Smooth muscle cell (in vitro differentiated cells): Measurements from ENCODE around the gene IKBKG. TPM values are rescaled to one million over a fixed set of nuclear protein-coding genes. Genes with fewer than 3 reads are reported as not detected.

ENCODE experiments used
- DNase-seq: peaks from one replicate; lab custom pipeline; 2025; ENCODE audit not compliant: unreplicated experiment; lab: John Stamatoyannopoulos, UW
- H2AFZ ChIP-seq: fragments of 200-600 bp; sonication (generic); 2 replicates; pipeline ENCODE4 v1.6.0; 2016; ENCODE audit warnings: antibody characterized with exemption, low read depth, mild to moderate bottlenecking
- H3F3A ChIP-seq: fragments of 200-600 bp; sonication (generic); 2 replicates; pipeline ENCODE4 v1.6.0; 2017; ENCODE audit warnings: antibody characterized with exemption, low read depth
- H3K27ac ChIP-seq: fragments of 200-600 bp; sonication (generic); 2 replicates; pipeline ENCODE4 v1.5.1; 2016; ENCODE audit warnings: low read depth, mild to moderate bottlenecking
- H3K27me3 ChIP-seq: fragments of 200-600 bp; sonication (generic); 2 replicates; pipeline ENCODE4 v1.6.1; 2016; ENCODE audit warnings: low read depth, mild to moderate bottlenecking
- H3K36me3 ChIP-seq: fragments of 200-600 bp; sonication (generic); 2 replicates; pipeline ENCODE4 v1.5.1; 2016; ENCODE audit warnings: low read depth
- H3K4me1 ChIP-seq: fragments of 200-600 bp; sonication (generic); 2 replicates; pipeline ENCODE4 v1.5.1; 2016; ENCODE audit warnings: low read depth
- H3K4me2 ChIP-seq: fragments of 200-600 bp; sonication (generic); 2 replicates; pipeline ENCODE4 v1.6.0; 2016; ENCODE audit warnings: mild to moderate bottlenecking
- H3K4me3 ChIP-seq: fragments of 200-600 bp; sonication (generic); 2 replicates; pipeline ENCODE4 v1.5.1; 2016; ENCODE audit warnings: mild to moderate bottlenecking
- H3K79me2 ChIP-seq: fragments of 200-600 bp; sonication (generic); 2 replicates; pipeline ENCODE4 v1.6.0; 2016; ENCODE audit warnings: low read depth, mild to moderate bottlenecking
- H3K9ac ChIP-seq: fragments of 200-600 bp; sonication (generic); 2 replicates; pipeline ENCODE4 v1.6.0; 2016; ENCODE audit warnings: low read depth
- H3K9me3 ChIP-seq: fragments of 200-600 bp; sonication (generic); replicated peaks from 2 replicates; pipeline ENCODE4 v1.5.1; 2016; ENCODE audit warnings: low read depth
- H4K20me1 ChIP-seq: fragments of 200-600 bp; sonication (generic); 2 replicates; pipeline ENCODE4 v1.6.0; 2016; ENCODE audit warnings: low read depth
- CTCF ChIP-seq: fragments of 200-600 bp; sonication (generic); IDR thresholded peaks from 2 replicates; pipeline ENCODE4 v1.5.1; 2017; ENCODE audit warnings: borderline replicate concordance, mild to moderate bottlenecking, antibody characterized with exemption; ENCODE audit not compliant: insufficient read depth, poor library complexity, severe bottlenecking
- WGBS: methylation state at CpG from one replicate; pipeline ENCODE4 v1.1.7; 2016; ENCODE audit warnings: low lambda C conversion rate; 5-methylcytosine and 5-hydroxymethylcytosine counted together
- polyA plus RNA-seq: library from polyadenylated mRNA; unstranded; fragments of >200 nt; fragmentation: Nextera tagmentation; extraction: Ambion mirVana; gene quantifications from 2 replicates; pipeline ENCODE4 v1.2.1, GENCODE V29; 2016
- total RNA-seq: library from RNA; depleted of rRNA; stranded (reverse); fragments of >200 nt; gene quantifications from 2 replicates; pipeline ENCODE4 v1.2.3, GENCODE V29; 2014

IKBKG gene
- total and polyA plus RNA-seq, 2 experiments from 2014 or later, result 12.5 to 25.4 TPM

DNA sequence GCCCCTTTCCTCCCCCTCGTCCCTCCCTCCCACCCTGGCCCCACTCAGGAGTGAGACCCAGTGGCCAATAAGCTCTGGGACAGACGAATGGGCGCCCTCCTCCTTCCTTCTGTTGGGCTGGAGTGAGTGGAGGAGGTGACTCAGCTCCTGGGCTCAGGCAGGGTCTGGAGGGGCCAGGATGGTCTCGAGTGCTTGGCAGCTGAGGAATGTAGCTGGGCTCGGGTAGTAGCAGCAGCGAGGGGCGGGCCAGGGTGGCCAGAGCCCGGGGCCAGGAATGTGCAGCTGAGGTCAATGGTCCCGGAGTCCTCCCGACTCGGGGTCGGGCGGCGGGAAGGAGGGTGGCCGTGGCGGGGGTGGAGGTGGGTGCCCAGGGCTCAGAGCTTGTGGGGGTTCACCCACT is 15.8 kb upstream of the IKBKG start:
- H2AFZ ChIP-seq, result no peak overlapping the region
- no peak for TF ChIP-seq CTCF
- H3K79me2 ChIP-seq, result no peaks in the 10 kb centered on the region
- H3K4me2 ChIP-seq, result no peak overlapping the region
- 23% methylated on average over 4 of the region's 16 CpGs for WGBS
- no peaks in the 10 kb centered on the region for H3K36me3 ChIP-seq
- no peaks in the 10 kb centered on the region for H4K20me1 ChIP-seq
- H3K4me1 ChIP-seq, result no peaks in the 10 kb centered on the region
- H3K4me3 ChIP-seq, result no peak overlapping the region
- no peaks in the 10 kb centered on the region for H3K27me3 ChIP-seq
- H3F3A ChIP-seq, result no peaks in the 10 kb centered on the region
- no peak overlapping the region for H3K9ac ChIP-seq
- no peaks in the 10 kb centered on the region for H3K9me3 ChIP-seq
- peak overlapping the region; percentile 7 for H3K27ac ChIP-seq
- no peak for DNase-seq

DNA sequence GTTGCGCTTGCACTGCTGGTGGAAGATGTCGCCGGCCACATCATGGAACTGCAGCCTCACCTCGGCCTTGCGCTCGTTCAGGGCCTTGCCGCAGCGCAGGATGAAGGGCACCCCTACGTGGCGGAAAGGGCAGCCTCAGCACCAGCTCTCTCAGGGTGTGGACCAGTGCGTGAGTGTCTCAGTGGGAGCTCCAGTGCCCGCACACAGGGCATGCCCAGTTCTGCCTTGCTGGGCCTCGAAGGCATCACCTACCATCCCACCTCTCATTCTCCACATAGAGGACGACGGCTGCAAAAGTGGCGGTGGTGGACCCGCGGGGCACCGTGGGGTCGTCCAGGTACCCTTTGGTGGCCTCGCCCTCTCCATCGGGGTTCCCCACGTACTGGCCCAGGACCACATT is 14.7 kb upstream of the IKBKG start:
- TF ChIP-seq CTCF, result no peak
- Histone ChIP-seq H3F3A (no peaks in the 10 kb centered on the region), H3K27me3 (no peaks in the 10 kb centered on the region), H3K4me2 (no peak overlapping the region), H3K79me2 (no peaks in the 10 kb centered on the region), H3K4me1 (no peaks in the 10 kb centered on the region), H4K20me1 (no peaks in the 10 kb centered on the region), H3K36me3 (no peaks in the 10 kb centered on the region), H3K4me3 (no peak overlapping the region), H2AFZ (no peak overlapping the region), H3K9ac (no peak overlapping the region), H3K9me3 (no peaks in the 10 kb centered on the region), H3K27ac (no peak overlapping the region)
- 93% methylated on average over 23 of the region's 23 CpGs for WGBS
- DNase-seq, result no peak

GRCh38 chrX:154534526-154535322 is 12.7 kb upstream of the IKBKG start:
- no peaks in the 10 kb centered on the region for H3K36me3 ChIP-seq
- no peaks in the 10 kb centered on the region for H4K20me1 ChIP-seq
- 56% methylated on average over 32 of the region's 34 CpGs for WGBS
- H3K27me3 ChIP-seq, result no peaks in the 10 kb centered on the region
- no peak overlapping the region for H2AFZ ChIP-seq
- no peak overlapping the region for H3K9ac ChIP-seq
- no peaks in the 10 kb centered on the region for H3F3A ChIP-seq
- H3K4me1 ChIP-seq, result no peaks in the 10 kb centered on the region
- no peak overlapping the region for H3K4me2 ChIP-seq
- H3K9me3 ChIP-seq, result no peaks in the 10 kb centered on the region
- no peak overlapping the region for H3K4me3 ChIP-seq
- DNase-seq, result peak; percentile 53
- TF ChIP-seq CTCF, result peak; percentile 94
- no peak overlapping the region for H3K27ac ChIP-seq
- no peaks in the 10 kb centered on the region for H3K79me2 ChIP-seq

GRCh38 chrX:154535892-154536291 is 11.5 kb upstream of the IKBKG start:
- no peaks in the 10 kb centered on the region for H4K20me1 ChIP-seq
- H3F3A ChIP-seq, result no peaks in the 10 kb centered on the region
- no peaks in the 10 kb centered on the region for H3K36me3 ChIP-seq
- no peak overlapping the region for H3K9ac ChIP-seq
- WGBS, result 89% methylated on average over 9 of the region's 9 CpGs
- H2AFZ ChIP-seq, result no peak overlapping the region
- no peaks in the 10 kb centered on the region for H3K9me3 ChIP-seq
- no peak overlapping the region for H3K27ac ChIP-seq
- TF ChIP-seq CTCF, result no peak
- no peak overlapping the region for H3K4me3 ChIP-seq
- H3K4me2 ChIP-seq, result no peak overlapping the region
- H3K4me1 ChIP-seq, result no peaks in the 10 kb centered on the region
- DNase-seq, result no peak
- no peaks in the 10 kb centered on the region for H3K27me3 ChIP-seq
- H3K79me2 ChIP-seq, result no peaks in the 10 kb centered on the region
